Left lobe of liver (tissue), 2 donors: ENCODE measurements around the gene CENPP. TPM values are rescaled to one million over a fixed set of nuclear protein-coding genes. Genes with fewer than 3 reads are reported as not detected.

Source experiments
- ATAC-seq: fragments of 200-7000 bp; cut with Tn5 transposase; one replicate; pipeline ENCODE4 v1.9.1; 2020; ENCODE audit warnings: mild to moderate bottlenecking, moderate library complexity
- DNase-seq: peaks from one replicate; pipeline ENCODE4 v3.0.0-alpha.2; 2020; ENCODE audit warnings: low spot score
- total RNA-seq: library from RNA; stranded (reverse); gene quantifications from one replicate; pipeline ENCODE4 v1.2.1, GENCODE V29; 2021
- donor health status: DM: no; HTN: no; CAD: no; lungs with moderate emphysema.
- donor health status: DM: no; HTN: yes; CAD: no.

Gene CENPP
- total RNA-seq, 1 donor from 2014 or later, result 1.2 TPM

GRCh38 chr9:92312887-92313623 is 12.7 kb upstream of the CENPP start:
- no peak for DNase-seq
- no peak for ATAC-seq

DNA sequence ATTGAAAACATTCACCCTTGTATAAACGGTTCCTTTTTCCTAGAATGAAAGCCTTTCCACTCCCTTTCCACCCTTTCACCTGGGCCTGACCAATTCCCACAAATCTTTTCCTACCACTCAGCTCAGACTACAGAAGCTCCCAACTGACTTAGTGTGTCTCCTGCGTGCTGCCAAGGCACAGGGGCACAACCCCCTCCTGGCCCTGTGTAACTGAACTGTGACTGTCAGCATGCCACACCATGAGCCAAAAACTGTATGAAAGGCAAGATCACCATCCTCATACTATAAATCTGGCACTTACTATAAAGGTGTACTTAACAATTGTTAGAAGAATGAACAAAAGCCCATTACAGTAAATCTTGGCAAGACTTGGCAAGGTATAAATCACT is 12.1 kb upstream of the CENPP start:
- no peak for ATAC-seq

DNA sequence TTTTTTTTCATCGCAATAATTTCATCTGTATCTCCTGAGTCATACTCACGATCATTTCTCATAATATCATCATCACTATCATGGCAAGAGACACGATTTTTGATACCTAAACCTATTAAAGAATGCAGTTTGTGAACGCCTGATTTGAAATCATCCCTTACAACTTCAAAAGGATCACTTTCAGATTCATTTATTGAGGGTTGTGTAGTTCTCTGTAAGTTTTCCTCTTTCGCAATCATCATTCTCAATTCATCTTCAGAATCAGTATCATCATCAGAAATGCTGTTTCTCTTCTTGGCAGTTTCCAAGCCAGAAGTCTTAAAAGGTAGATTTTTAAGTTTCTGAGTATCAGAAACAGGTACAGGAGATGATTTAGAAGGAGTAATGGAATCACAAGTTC is 10.3 kb upstream of the CENPP start:
- ATAC-seq, result no peak
- DNase-seq, result no peak

More for the DNA sequence above, 12.1 kb upstream of the CENPP start:
- no peak for DNase-seq

GRCh38 chr9:92324431-92324830 is 1.3 kb upstream of the CENPP start:
- DNase-seq, result no peak
- ATAC-seq, result no peak

- ATAC-seq (peak; percentile 50), DNase-seq (no peak)
Measured at GRCh38 chr9:92324889-92325268, 874 bp upstream of the CENPP start.

- ATAC-seq, result no peak
- no peak for DNase-seq
Measured at GRCh38 chr9:92325991-92326500, 293 bp downstream of the CENPP start.

DNA sequence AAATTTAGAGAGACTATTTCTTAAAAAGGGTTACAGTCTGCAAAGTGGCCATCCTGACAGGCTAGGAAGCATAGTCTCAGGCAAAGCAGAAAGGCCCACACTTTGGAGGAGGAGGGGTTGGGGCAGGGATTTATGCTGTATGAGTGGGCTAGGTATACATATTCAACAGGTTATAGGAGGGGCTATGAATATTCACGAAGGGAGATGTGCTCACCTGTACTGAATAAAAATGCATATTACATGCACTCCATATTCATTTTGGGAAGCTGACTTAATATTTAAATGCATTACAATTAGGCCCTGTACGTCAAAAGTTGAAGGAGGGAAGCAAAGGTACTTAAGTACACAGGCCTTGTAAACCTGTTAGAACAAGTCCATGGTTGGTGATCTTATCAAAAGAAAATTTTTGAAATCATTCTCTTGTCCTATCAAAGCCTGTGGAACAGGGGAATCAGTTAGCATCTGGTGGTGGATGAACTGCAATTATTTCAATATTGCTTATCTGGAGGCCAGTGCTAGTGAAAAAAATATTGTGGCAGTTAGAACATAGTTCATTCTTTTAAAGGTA is 1.6 kb downstream of the CENPP start:
- DNase-seq (no peak), ATAC-seq (no peak)

DNA sequence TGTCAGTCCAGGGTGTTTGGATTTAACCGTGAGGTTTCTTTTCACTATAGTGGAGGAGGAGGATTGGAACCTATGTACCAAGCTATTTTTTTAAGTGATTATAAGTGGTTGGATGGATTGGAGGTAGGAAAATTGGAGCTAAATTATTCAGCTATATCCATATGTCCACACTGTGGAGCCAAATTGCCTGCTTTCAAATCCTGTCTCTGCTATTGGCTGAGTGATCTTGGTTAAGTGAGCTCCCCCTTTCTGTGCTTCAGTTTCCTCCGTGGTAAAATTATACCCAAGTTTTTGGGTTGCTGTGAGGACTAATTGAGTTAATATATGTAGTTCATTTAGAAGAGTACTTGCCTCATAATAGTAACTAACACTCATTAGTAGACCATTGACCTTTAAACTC is 2.5 kb downstream of the CENPP start:
- no peak for ATAC-seq
- DNase-seq, result no peak

DNA sequence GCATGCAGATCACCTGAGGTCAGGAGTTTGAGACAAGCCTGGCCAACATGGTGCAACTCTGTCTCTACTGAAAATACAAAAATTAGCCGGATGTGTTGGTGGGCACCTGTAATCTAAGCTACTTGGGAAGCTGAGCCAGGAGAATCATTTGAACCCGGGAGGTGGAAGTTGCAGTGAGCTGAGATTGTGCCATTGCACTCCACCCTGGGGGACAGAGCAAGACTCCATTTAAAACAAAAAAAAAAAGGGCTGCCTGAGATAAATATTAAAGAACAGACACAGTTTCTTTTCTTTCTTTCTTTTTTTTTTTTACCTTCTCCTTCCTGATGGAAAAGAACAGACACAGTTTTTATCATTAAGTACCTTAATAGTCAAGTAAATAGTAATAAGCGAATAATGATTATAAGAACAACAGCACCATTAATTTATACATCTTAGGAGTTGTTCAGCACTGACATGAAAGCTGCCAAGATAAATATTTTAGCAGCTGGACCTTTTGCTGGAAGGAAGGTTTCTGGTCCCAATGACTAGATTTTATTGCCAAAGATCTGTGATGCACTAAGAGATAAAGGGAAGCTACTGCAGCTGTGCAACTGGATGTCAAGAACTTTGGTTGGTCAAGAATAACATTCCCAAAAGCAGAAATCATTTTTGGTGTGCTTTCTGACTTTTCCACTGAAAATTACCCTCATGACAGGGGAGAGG is 7.0 kb downstream of the CENPP start:
- no peak for DNase-seq
- ATAC-seq, result no peak

DNA sequence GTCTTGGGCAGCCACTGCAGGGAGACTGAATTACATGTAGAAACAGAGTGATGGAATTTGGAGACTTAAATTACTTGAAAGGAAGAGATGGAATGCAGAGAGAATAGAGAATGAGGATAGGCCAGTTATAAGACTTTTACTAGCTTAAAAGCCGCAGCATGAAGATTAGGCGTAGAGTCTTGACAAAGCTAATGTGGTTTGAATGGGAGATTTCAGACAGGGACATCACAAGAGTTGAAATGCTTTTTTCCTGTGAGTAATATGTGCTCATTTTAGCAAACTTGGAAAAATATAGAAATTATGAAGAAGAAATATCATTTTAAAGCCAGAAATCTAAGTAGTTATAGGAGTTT is 7.5 kb downstream of the CENPP start:
- DNase-seq, result no peak
- no peak for ATAC-seq

DNA sequence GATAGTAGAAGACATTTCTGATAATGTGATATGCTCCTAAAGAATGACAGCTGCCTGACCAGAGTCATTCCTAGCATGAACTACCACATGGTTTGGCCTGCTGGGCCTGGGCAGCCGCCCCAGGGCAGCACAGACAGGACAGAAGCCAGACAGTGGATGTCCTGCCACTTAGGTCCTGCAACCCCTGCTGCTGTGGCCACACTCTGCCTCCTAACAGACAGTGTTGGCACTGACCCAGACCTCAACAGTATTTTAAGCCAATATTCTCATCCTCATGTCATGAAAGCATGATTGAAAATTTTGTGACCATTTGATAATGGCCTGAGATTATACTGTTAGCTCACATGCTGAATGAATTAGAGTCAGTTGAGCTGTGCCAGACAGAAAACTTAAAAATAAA is 15.8 kb downstream of the CENPP start:
- no peak for ATAC-seq

DNA sequence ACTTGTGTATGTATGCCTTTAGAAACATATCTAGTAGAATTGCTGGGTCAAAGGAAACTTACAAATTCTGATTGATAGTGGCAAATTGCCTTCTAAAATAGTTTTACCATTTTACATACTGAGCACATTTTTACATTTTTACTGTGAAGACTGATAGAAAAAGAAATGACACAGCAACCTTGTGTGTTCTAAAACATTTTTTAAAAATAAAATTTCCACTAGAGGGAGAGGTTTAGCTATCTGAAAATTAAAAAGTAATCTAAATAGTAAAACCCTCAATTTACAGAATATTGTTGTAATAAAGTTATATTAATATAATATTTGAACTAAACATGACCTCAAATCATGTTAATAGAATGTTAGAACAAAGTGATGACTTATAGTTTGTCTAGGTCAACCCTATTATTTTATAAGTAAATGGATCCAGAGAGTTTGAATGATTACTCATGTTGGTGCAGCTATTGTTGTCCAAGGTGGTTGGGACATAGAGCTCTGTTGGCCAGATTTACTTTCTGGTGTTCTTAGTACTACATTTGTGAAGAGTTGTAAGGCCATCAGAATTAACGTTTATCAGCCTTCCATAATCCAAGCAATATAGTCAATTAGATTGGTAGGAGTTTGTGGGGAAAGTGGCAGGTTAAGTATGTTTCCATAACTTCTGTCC is 17.2 kb downstream of the CENPP start:
- DNase-seq, result no peak

More for the DNA sequence above, 15.8 kb downstream of the CENPP start:
- no peak for DNase-seq

GRCh38 chr9:92345582-92345981 is 19.8 kb downstream of the CENPP start:
- no peak for ATAC-seq
- DNase-seq, result no peak

More for the DNA sequence above, 17.2 kb downstream of the CENPP start:
- no peak for ATAC-seq

DNA sequence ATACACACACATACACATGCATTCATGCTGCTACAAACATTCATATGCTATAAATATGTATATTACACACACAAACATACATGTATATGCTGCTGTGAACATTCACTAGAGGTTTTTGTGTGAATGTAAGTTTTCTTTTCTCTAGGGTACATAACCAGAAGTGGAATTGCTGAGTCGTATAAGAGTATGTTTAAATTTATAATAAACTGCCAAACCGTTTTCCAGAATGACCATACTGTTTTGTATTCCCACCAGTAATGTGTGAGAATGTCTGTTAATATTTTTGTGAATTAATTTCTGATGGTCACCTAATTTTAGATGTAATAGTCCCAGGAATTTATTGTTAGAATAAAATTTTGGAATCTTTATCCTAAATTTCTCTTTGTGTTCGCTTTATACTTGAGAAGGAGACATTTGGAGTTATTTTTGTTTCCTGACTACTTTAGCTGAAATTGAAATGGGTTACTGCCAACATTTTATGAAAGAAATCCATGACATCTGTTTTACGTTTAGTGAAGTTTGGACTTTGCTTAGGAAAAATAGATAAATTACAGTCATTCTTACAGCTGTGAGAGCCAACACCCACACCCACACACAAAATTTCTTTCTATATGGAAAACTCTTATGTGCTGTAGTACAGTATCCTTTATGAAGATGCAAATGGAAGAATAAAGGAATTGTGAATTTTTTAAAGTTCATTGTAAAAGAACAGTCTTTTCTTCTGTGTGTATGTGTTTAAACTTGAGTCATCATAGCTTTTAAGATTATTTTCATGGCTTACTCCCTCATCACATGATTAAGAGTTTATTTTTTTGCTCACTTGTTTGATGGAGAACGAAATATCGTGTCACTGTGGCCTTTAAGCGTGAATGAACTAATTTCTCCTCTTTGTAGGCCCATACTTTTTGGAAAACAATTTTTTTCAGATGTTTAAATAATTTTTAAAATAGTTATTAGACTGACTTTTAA is 24.3 kb downstream of the CENPP start:
- no peak for ATAC-seq
- DNase-seq, result no peak

DNA sequence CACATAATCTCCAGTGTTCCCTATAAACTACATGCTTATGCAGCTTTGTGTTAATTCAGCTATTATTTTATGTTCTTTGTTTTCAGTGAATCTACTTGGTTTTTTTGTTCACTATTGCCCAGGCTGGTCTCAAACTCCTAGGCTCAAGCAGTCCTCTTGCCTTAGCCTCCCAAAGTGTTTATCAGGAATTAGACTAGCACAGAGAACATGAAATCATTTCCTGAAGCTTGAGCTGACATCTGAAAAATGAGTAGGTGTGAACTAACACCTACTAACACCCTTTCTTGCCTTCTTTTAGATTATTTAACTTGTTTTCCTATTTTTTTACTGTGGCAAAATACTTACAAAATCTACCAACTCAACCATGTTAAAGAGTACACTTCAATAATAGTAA is 25.0 kb downstream of the CENPP start:
- no peak for ATAC-seq
- DNase-seq, result no peak

DNA sequence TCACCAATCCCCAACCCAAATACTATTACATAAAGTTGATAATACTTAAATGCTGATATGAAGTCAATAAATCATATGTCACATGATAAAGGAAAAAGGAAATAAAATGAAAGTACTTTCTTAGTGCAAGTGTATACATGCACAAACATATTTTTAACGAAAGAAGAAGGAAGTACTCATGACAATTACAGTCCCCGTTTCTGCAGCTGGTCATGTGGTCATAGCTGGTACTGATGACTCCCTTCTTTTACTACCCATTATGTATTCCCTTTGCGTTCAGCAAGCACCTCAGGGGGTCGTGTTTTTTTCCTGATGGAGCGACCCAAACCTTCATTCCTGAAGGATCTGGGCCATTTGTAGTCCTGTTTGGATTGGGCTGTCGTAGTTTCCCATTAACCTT is 27.3 kb downstream of the CENPP start:
- ATAC-seq (no peak), DNase-seq (no peak)

DNA sequence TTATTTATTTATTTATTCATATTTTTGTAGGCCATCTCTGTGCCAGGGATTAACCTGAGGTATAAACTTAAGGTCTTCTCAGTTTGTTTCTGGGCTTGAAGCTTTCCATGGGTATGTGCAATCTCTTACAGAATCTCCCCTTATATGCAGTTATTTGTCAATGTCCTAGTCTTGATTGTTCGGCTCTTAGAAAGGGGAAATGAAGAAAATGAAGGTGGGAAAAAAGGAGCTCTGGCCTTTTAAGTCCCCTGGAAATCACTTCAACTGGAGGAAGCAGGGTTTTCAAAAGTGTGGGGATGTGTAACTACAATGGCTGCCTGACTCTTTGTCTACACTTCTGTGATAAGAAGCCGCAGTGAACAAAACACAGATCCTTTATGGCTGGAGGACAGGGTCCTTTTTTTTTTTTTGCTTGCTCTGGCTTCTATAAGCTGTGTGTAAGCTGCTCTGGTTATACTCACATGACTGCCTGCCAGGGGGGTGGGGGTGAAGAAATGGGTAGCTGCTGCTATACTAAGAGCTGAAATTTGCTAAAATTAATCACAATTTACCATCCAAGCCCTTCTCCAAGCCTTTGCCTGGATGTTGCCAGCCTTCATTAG is 33.7 kb downstream of the CENPP start:
- DNase-seq (no peak), ATAC-seq (no peak)

DNA sequence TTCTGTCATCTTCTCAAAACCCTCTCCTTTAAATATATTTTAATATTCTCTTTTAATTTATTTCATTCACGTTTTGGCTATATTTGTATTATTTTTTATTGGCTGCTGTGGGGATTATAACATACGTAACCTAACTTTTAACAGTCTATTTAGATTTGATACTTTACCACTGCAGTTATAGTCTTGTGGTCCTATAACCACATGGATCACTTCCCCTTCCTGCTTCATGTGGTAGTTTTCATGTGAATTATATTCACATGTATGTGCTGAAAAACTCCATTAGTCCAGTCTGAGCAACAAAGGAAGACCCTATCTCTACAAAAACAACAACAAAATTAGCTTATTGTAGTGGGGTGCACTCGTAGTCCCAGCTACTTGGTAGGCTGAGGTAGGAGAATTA is 34.3 kb downstream of the CENPP start:
- DNase-seq (no peak), ATAC-seq (no peak)

GRCh38 chr9:92369075-92369474 is 43.3 kb downstream of the CENPP start:
- ATAC-seq (no peak), DNase-seq (no peak)

DNA sequence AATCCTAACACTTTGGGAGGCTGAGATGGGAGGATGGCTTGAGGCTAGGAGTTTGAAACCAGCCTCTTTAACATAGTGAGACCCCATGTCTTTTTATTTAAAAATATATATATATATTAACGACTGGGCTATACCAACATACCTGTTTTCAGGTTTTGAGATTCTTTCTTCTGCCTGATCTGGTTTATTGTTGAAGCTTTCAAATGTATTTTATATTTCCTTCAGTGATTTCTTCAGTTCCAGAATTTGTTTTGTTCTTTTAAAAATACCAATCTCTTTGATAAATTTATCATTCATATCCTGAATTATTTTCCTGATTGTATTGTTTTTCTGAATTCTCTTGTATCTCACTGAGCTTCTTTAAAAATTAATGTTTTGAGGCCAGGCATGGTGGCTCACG is 47.4 kb downstream of the CENPP start:
- ATAC-seq (no peak), DNase-seq (no peak)
